CMK (cell line): Measurements from ENCODE around the gene CA10.

Source experiments
- DNase-seq: peaks from one replicate; pipeline ENCODE4 v3.0.0-alpha.2; 2010; ENCODE audit warnings: low read depth

CA10 gene

GRCh38 chr17:51857052-51857597, 301.4 kb downstream of the CA10 start:
- no peak for DNase-seq

- no peak for DNase-seq
Observed at GRCh38 chr17:51855806-51856205, 302.7 kb downstream of the CA10 start.

GRCh38 chr17:51853857-51854256, 304.7 kb downstream of the CA10 start:
- DNase-seq: no peak

GRCh38 chr17:51852603-51853002, 305.9 kb downstream of the CA10 start:
- no peak for DNase-seq

- DNase-seq: no peak
Observed at GRCh38 chr17:51850201-51850600, 308.3 kb downstream of the CA10 start.

GRCh38 chr17:51848451-51848850, 310.1 kb downstream of the CA10 start:
- no peak for DNase-seq

GRCh38 chr17:51846566-51846965, 311.9 kb downstream of the CA10 start:
- DNase-seq: no peak

- DNase-seq: no peak
Observed at GRCh38 chr17:51845776-51846175, 312.7 kb downstream of the CA10 start.

- DNase-seq: no peak
Observed at GRCh38 chr17:51842763-51843162, 315.8 kb downstream of the CA10 start.

- no peak for DNase-seq
Observed at GRCh38 chr17:51841669-51842068, 316.8 kb downstream of the CA10 start.

GRCh38 chr17:51840688-51841087, 317.8 kb downstream of the CA10 start:
- no peak for DNase-seq

GRCh38 chr17:51833620-51834019, 324.9 kb downstream of the CA10 start:
- no peak for DNase-seq

GRCh38 chr17:51833045-51833444, 325.5 kb downstream of the CA10 start:
- DNase-seq: no peak

GRCh38 chr17:51830886-51831285, 327.6 kb downstream of the CA10 start:
- DNase-seq: no peak

GRCh38 chr17:51830451-51830850, 328.1 kb downstream of the CA10 start:
- no peak for DNase-seq

GRCh38 chr17:51828901-51829300, 329.6 kb downstream of the CA10 start:
- no peak for DNase-seq

GRCh38 chr17:51827140-51827539, 331.4 kb downstream of the CA10 start:
- no peak for DNase-seq

- DNase-seq: no peak
Observed at GRCh38 chr17:51820766-51821165, 337.7 kb downstream of the CA10 start.

- DNase-seq: no peak
Observed at GRCh38 chr17:51820252-51820651, 338.3 kb downstream of the CA10 start.

GRCh38 chr17:51819341-51820219, 338.9 kb downstream of the CA10 start:
- DNase-seq: no peak

- no peak for DNase-seq
Observed at GRCh38 chr17:51818777-51819176, 339.7 kb downstream of the CA10 start.

GRCh38 chr17:51817955-51818354, 340.6 kb downstream of the CA10 start:
- DNase-seq: no peak

- no peak for DNase-seq
Observed at GRCh38 chr17:51817117-51817516, 341.4 kb downstream of the CA10 start.

GRCh38 chr17:51815097-51815496, 343.4 kb downstream of the CA10 start:
- DNase-seq: no peak
